A549 (cell line): ENCODE data around the gene AAGAB. TPM values are rescaled to one million over a fixed set of nuclear protein-coding genes. Genes with fewer than 3 reads are reported as not detected.

Experiments used
- ATAC-seq, 2 experiments: fragments of 200-7000 bp in 1 of 2; fragments of >200 bp in 1 of 2; cut with Nextera tagmentation in 1 of 2; cut with Tn5 transposase in 1 of 2; 3 replicates each; pipeline versions ENCODE4 v1.8.0 to v1.9.1; 2018 to 2020; ENCODE audit warnings: mild to moderate bottlenecking in 1 of 2, moderate library complexity in 1 of 2
- CTCF ChIA-PET: fragments of 300-600 bp; sonication (Branson Sonifier 250); formaldehyde crosslinking; extraction: SDS; loops from one replicate; lab custom pipeline; 2021; ENCODE audit warnings: antibody characterized with exemption, inconsistent platforms; lab: Yijun Ruan, JAX
- POLR2A ChIA-PET: fragments of 350-600 bp; formaldehyde crosslinking; extraction: SDS; loops from one replicate; lab custom pipeline; 2021; ENCODE audit warnings: antibody characterized with exemption, inconsistent platforms; lab: Yijun Ruan, JAX
- DNase-seq, 2 experiments: peaks; one replicate each; pipeline versions ENCODE4 v3.0.0 to v3.0.0-alpha.2; 2011 to 2016; ENCODE audit warnings: low read depth in 1 of 2, low spot score in 1 of 2
- FAIRE-seq: peaks from 2 replicates; lab custom pipeline; 2011; peaks lifted over from hg19 to GRCh38; lab: Jason Lieb, UNC
- H3K27ac ChIP-seq, 2 experiments: fragments of >200 bp; sonication (Bioruptor Twin); formaldehyde crosslinking; 3 replicates each; pipeline ENCODE4 v1.5.1; 2016 to 2017
- H3K4me1 ChIP-seq: fragments of >200 bp; sonication (Bioruptor Twin); formaldehyde crosslinking; 3 replicates; pipeline ENCODE4 v1.6.1; 2016
- H3K4me2 ChIP-seq: fragments of >200 bp; sonication (Bioruptor Twin); formaldehyde crosslinking; 3 replicates; pipeline ENCODE4 v1.6.1; 2016
- H3K4me3 ChIP-seq: fragments of >200 bp; sonication (Bioruptor Twin); formaldehyde crosslinking; 3 replicates; pipeline ENCODE4 v1.5.1; 2016
- H3K9me3 ChIP-seq: fragments of >200 bp; sonication (Bioruptor Twin); formaldehyde crosslinking; 3 replicates; pipeline ENCODE4 v1.6.1; 2016
- BHLHE40 ChIP-seq: IDR thresholded peaks from 2 replicates; pipeline ENCODE4 v1.6.1; 2012; ENCODE audit warnings: low read depth, low read length, inconsistent platforms
- CBX8 ChIP-seq: fragments of 200-600 bp; sonication (generic); IDR thresholded peaks from 2 replicates; pipeline ENCODE4 v1.6.1; 2016
- CHD2 ChIP-seq: fragments of 150-350 bp; IDR thresholded peaks from 2 replicates; pipeline ENCODE4 v1.6.1; 2014; ENCODE audit warnings: low read length; ENCODE audit not compliant: partially characterized antibody
- EHMT2 ChIP-seq: fragments of 200-600 bp; sonication (generic); IDR thresholded peaks from 2 replicates; pipeline ENCODE4 v1.6.1; 2016; ENCODE audit warnings: antibody characterized with exemption, low read depth, mild to moderate bottlenecking, moderate library complexity
- FOSB ChIP-seq: fragments of 250-450 bp; sonication (Bioruptor Pico); IDR thresholded peaks from 2 replicates; pipeline ENCODE4 v1.5.0; 2020; ENCODE audit warnings: mild to moderate bottlenecking, moderate library complexity
- FOSL2 ChIP-seq, 2 experiments: fragments of 450-650 bp in 1 of 2; fragments of >200 bp in 1 of 2; sonication (Bioruptor Twin) in 1 of 2; formaldehyde crosslinking; IDR thresholded peaks; 2 replicates each; pipeline versions ENCODE4 v1.5.0 to v1.6.1; 2016 to 2020; ENCODE audit warnings: mild to moderate bottlenecking in 1 of 2, moderate library complexity in 1 of 2
- HDAC2 ChIP-seq: fragments of 200-600 bp; sonication (generic); IDR thresholded peaks from 2 replicates; pipeline ENCODE4 v1.6.1; 2016
- JUNB ChIP-seq: fragments of >200 bp; sonication (Bioruptor Twin); formaldehyde crosslinking; IDR thresholded peaks from 2 replicates; pipeline ENCODE4 v1.6.1; 2016
- MAFK ChIP-seq: fragments of 450-650 bp; IDR thresholded peaks from 2 replicates; pipeline ENCODE4 v1.6.1; 2014; ENCODE audit not compliant: partially characterized antibody
- RFX5 ChIP-seq: fragments of 450-650 bp; IDR thresholded peaks from 2 replicates; pipeline ENCODE4 v1.7.1; 2014; ENCODE audit warnings: antibody characterized with exemption, mild to moderate bottlenecking, moderate library complexity
- SREBF2 ChIP-seq: fragments of 450-650 bp; IDR thresholded peaks from 2 replicates; pipeline ENCODE4 v1.6.1; 2014; ENCODE audit warnings: mild to moderate bottlenecking, moderate library complexity
- TP53 ChIP-seq: fragments of 250-450 bp; sonication (Bioruptor Pico); IDR thresholded peaks from 2 replicates; pipeline ENCODE4 v1.5.0; 2021; ENCODE audit warnings: mild to moderate bottlenecking, moderate library complexity
- ZC3H11A ChIP-seq: fragments of 450-650 bp; IDR thresholded peaks from 2 replicates; pipeline ENCODE4 v1.6.1; 2014; ENCODE audit warnings: antibody characterized with exemption, mild to moderate bottlenecking
- ZNF302 ChIP-seq: fragments of 250-450 bp; sonication (Bioruptor Pico); IDR thresholded peaks from 2 replicates; pipeline ENCODE4 v1.9.0; 2021; ENCODE audit warnings: inconsistent platforms, mild to moderate bottlenecking, moderate library complexity
- WGBS: methylation state at CpG from one replicate; pipeline ENCODE4 v1.1.6; 2017; ENCODE audit errors: missing lambda C conversion rate; 5-methylcytosine and 5-hydroxymethylcytosine counted together
- polyA plus RNA-seq, 4 experiments: library from polyadenylated mRNA; depleted of rRNA in 3 of 4; stranded (reverse); fragments of >200 nt; fragmentation: RNase III in 1 of 4; extraction: RNeasy Plus Mini Kit Qiagen cat#74134 plus additional on column Dnase treatment in 1 of 4; gene quantifications; 2 replicates in 3 of 4; 3 replicates in 1 of 4; pipeline ENCODE4 v1.2.3, GENCODE V29; 2011 to 2017
- TF ChIP-seq, protein P1 (sequence below): fragments of >200 bp; sonication (Bioruptor Twin); formaldehyde crosslinking; IDR thresholded peaks from 3 replicates; pipeline ENCODE4 v1.5.1; 2016
- TF ChIP-seq, protein P2 (sequence below): fragments of >200 bp; sonication (Bioruptor Twin); formaldehyde crosslinking; IDR thresholded peaks from 3 replicates; pipeline ENCODE4 v1.6.1; 2016
- TF ChIP-seq, protein P3 (sequence below): fragments of >200 bp; sonication (Bioruptor Twin); formaldehyde crosslinking; IDR thresholded peaks from 2 replicates; pipeline ENCODE4 v1.6.1; 2016
- TF ChIP-seq, protein P4 (sequence below): IDR thresholded peaks from 2 replicates; pipeline ENCODE4 v1.6.1; 2012
- TF ChIP-seq, protein P5 (sequence below): fragments of 250-450 bp; sonication (Bioruptor Pico); IDR thresholded peaks from 2 replicates; pipeline ENCODE4 v1.5.0; 2021; ENCODE audit warnings: mild to moderate bottlenecking, moderate library complexity, borderline replicate concordance

AAGAB gene
- polyA plus RNA-seq, 2 of the 4 experiments (the other 2 are of a cell fraction): 68.9 to 107 TPM

DNA sequence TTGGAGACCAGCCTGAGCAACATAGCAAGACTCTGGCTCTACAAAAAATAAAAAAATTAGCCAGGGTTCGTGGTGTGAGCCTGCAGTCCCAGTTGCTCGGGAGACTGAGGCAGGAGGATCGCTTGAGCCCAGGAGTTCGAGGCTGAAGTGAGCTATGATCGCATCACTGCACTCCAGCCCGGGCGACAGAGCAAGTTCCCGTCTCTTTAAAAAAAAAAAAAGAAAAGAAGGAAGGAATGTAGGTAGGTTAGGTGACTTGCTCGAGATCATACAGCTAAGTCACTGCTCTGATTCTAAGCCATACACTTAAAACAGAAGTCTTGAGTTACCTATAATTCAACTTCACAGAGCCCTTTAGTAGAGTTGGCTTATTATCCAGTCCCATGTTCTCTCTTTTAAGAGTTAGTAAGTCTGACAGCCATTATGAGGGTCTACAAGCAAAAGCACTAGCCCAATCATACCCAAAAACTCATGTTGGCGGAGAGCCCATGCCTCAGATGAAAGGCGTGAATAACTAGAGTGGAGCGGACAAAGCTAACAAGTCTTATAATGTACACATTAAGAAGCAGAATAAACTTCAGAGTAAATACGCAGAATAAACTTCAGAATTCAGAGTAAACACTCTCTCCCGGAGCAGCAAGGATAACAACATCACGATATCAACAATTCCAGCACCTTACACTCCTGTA lies 768 bp downstream of the AAGAB start:
- no peaks in the 10 kb centered on the region for H3K9me3 ChIP-seq
- H3K4me1 ChIP-seq: peaks cover 19% of the 10 kb centered on the region
- H3K27ac ChIP-seq: peak overlapping the region; percentile 93 to 94
- FAIRE-seq: no peak
- peak in 1 of 2 experiments; percentile 0; a peak in 2 of 6 replicates for ATAC-seq
- no peak for TF ChIP-seq MAFK
- TF ChIP-seq, protein P1, sequence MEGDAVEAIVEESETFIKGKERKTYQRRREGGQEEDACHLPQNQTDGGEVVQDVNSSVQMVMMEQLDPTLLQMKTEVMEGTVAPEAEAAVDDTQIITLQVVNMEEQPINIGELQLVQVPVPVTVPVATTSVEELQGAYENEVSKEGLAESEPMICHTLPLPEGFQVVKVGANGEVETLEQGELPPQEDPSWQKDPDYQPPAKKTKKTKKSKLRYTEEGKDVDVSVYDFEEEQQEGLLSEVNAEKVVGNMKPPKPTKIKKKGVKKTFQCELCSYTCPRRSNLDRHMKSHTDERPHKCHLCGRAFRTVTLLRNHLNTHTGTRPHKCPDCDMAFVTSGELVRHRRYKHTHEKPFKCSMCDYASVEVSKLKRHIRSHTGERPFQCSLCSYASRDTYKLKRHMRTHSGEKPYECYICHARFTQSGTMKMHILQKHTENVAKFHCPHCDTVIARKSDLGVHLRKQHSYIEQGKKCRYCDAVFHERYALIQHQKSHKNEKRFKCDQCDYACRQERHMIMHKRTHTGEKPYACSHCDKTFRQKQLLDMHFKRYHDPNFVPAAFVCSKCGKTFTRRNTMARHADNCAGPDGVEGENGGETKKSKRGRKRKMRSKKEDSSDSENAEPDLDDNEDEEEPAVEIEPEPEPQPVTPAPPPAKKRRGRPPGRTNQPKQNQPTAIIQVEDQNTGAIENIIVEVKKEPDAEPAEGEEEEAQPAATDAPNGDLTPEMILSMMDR: no peak
- no peak for TF ChIP-seq EHMT2
- no peak for TF ChIP-seq CBX8
- no peak for TF ChIP-seq CHD2
- no peak for TF ChIP-seq SREBF2
- TF ChIP-seq, all 56 proteins: peak for 0
- ChIA-PET CTCF (interaction anchor here (0.7 to 1.2 kb wide), 5 partner anchors 13 to 307 kb away, joined by 3 to 4 read pairs (median 4); no protein-coding TSS in a partner anchor), POLR2A (interaction anchor here (0.6 to 1.5 kb wide), 5 partner anchors 14 to 204 kb away, joined by 3 to 9 read pairs (median 3); partner anchors contain the start of gene SMAD3)
- 9% methylated on average over 15 of the region's 15 CpGs for WGBS
- Histone ChIP-seq H3K4me2 (peak overlapping the region; percentile 86), H3K4me3 (peak overlapping the region; percentile 73)
- DNase-seq: peak in 1 of 2 experiments; percentile 43

- TF ChIP-seq TP53 (CRISPR knock-in tag) (no peak), FOSL2 (IDR thresholded peaks at IDR 0.05) (no peak), FOSL2 (CRISPR knock-in tag; IDR thresholded peaks at IDR 0.05) (peak; percentile 34; the same call in 1 of the 2 replicates), BHLHE40 (no peak), FOSB (CRISPR knock-in tag) (no peak), HDAC2 (no peak)
- TF ChIP-seq, protein P2, sequence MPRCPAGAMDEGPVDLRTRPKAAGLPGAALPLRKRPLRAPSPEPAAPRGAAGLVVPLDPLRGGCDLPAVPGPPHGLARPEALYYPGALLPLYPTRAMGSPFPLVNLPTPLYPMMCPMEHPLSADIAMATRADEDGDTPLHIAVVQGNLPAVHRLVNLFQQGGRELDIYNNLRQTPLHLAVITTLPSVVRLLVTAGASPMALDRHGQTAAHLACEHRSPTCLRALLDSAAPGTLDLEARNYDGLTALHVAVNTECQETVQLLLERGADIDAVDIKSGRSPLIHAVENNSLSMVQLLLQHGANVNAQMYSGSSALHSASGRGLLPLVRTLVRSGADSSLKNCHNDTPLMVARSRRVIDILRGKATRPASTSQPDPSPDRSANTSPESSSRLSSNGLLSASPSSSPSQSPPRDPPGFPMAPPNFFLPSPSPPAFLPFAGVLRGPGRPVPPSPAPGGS: no peak
- Histone ChIP-seq H3K9me3 (no peaks in the 10 kb centered on the region), H3K27ac (peak overlapping the region; percentile 93 to 94; a peak in 4 of 6 replicates), H3K4me1 (peaks cover 19% of the 10 kb centered on the region), H3K4me3 (peak overlapping the region; percentile 73), H3K4me2 (peak overlapping the region; percentile 86)
- ChIA-PET CTCF (no interaction called here), POLR2A (no interaction called here)
- 73% methylated on average over 8 of the region's 12 CpGs for WGBS
- ATAC-seq: no peak
- FAIRE-seq: no peak
- no peak for DNase-seq
Measured at GRCh38 chr15:67253101-67253500, 1.4 kb downstream of the AAGAB start.

GRCh38 chr15:67251318-67251717 lies 3.1 kb downstream of the AAGAB start:
- ATAC-seq: no peak
- POLR2A ChIA-PET: no interaction called here
- no peak for FAIRE-seq
- 0 out of 3 replicates have a peak, but pooled peaks cover 5% of the 10 kb centered on the region for H3K9me3 ChIP-seq
- CTCF ChIA-PET: interaction anchor here (1.0 to 1.2 kb wide), 3 partner anchors 14 to 585 kb away, joined by 3 to 4 read pairs (median 4); no protein-coding TSS in a partner anchor
- WGBS: 90% methylated on average over 5 of the region's 5 CpGs
- no peak overlapping the region for H3K4me3 ChIP-seq
- no peak overlapping the region for H3K27ac ChIP-seq
- H3K4me2 ChIP-seq: no peak overlapping the region
- peaks cover 19% of the 10 kb centered on the region for H3K4me1 ChIP-seq
- no peak for DNase-seq
- TF ChIP-seq, protein P3, sequence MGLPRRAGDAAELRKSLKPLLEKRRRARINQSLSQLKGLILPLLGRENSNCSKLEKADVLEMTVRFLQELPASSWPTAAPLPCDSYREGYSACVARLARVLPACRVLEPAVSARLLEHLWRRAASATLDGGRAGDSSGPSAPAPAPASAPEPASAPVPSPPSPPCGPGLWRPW: no peak
- no peak for TF ChIP-seq ZNF302 (CRISPR knock-in tag)
- TF ChIP-seq JUNB: no peak
- TF ChIP-seq RFX5: no peak
- TF ChIP-seq, protein P4, sequence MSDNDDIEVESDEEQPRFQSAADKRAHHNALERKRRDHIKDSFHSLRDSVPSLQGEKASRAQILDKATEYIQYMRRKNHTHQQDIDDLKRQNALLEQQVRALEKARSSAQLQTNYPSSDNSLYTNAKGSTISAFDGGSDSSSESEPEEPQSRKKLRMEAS: no peak
- TF ChIP-seq ZC3H11A: no peak
- TF ChIP-seq, protein P5, sequence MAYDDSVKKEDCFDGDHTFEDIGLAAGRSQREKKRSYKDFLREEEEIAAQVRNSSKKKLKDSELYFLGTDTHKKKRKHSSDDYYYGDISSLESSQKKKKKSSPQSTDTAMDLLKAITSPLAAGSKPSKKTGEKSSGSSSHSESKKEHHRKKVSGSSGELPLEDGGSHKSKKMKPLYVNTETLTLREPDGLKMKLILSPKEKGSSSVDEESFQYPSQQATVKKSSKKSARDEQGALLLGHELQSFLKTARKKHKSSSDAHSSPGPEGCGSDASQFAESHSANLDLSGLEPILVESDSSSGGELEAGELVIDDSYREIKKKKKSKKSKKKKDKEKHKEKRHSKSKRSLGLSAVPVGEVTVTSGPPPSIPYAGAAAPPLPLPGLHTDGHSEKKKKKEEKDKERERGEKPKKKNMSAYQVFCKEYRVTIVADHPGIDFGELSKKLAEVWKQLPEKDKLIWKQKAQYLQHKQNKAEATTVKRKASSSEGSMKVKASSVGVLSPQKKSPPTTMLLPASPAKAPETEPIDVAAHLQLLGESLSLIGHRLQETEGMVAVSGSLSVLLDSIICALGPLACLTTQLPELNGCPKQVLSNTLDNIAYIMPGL (CRISPR knock-in tag): no peak
